LNCaP clone FGC (cell line): ENCODE measurements around the gene SLC18B1.
A peak's percentile ranks its signal among the peaks of the same experiment; 100 is the strongest.

Experiments
- DNase-seq: peaks from one replicate; pipeline ENCODE4 v3.0.0-alpha.2; 2011; ENCODE audit warnings: low read depth
- H3K4me3 ChIP-seq: 2 replicates; pipeline ENCODE4 v1.5.1; 2011; ENCODE audit warnings: mild to moderate bottlenecking, low read depth, low read length, control low read depth
- TF ChIP-seq, protein P1 (sequence below): IDR thresholded peaks from 2 replicates; pipeline ENCODE4 v1.5.1; 2012; ENCODE audit warnings: mild to moderate bottlenecking; ENCODE audit not compliant: control insufficient read depth, insufficient read depth; ENCODE audit errors: extremely low read depth

The SLC18B1 gene

DNA sequence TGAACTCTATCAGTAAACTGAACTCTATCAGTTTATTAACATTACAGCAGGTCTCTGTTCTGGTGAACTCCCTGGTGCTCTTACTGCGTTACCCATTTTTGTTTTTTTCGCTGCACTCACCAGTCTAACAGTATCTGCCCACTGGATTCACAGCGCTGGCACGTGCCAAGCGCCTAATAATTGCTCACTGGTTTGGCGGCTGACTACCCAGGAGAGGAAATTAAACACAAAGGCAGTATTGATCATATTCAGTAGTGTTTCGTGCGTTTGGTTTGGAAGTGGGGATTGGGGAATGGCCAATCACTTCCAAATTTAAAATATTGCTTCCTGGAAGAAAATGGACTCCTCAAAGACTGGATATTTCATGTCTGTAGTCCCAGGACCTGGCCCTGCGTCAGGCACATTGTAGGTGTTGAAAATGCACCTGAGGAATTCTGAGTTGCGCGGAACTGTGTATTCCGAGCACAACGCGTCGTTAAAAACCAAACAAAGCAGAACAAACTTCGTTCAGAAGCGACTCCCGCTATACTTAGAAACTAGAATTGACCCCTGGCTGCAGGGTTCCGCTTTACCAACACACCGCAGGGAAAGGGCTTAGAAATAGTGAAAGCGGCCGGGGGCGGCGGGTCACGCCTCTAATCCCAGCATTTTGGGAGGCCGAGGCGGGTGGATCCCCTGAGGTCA is 14.9 kb upstream of the SLC18B1 start:
- peak; percentile 50 for DNase-seq
- peak overlapping the region; percentile 87 for H3K4me3 ChIP-seq
- TF ChIP-seq, protein P1, sequence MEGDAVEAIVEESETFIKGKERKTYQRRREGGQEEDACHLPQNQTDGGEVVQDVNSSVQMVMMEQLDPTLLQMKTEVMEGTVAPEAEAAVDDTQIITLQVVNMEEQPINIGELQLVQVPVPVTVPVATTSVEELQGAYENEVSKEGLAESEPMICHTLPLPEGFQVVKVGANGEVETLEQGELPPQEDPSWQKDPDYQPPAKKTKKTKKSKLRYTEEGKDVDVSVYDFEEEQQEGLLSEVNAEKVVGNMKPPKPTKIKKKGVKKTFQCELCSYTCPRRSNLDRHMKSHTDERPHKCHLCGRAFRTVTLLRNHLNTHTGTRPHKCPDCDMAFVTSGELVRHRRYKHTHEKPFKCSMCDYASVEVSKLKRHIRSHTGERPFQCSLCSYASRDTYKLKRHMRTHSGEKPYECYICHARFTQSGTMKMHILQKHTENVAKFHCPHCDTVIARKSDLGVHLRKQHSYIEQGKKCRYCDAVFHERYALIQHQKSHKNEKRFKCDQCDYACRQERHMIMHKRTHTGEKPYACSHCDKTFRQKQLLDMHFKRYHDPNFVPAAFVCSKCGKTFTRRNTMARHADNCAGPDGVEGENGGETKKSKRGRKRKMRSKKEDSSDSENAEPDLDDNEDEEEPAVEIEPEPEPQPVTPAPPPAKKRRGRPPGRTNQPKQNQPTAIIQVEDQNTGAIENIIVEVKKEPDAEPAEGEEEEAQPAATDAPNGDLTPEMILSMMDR: no peak

DNA sequence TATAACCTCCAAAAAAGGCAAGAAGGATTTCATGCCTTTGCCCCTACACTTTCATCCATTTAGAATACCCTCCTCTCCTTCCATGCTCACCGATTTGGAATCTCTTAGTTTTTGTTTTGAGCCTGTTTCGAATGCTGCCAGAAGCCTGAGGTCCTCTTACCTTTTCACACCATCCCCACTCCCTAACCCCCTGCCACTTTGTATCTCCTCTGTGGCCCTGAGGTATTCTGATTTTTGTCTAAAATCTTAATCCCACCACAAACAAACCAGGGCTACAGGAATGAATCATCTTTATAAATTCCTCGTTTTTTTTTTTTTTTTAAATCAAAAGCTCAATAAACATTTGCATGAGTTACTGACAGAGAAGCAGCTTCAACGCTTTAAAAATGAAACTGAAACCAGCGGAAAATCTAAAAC is 14.3 kb upstream of the SLC18B1 start:
- TF ChIP-seq, protein P1: no peak
- peak overlapping the region; percentile 87 for H3K4me3 ChIP-seq
- no peak for DNase-seq

DNA sequence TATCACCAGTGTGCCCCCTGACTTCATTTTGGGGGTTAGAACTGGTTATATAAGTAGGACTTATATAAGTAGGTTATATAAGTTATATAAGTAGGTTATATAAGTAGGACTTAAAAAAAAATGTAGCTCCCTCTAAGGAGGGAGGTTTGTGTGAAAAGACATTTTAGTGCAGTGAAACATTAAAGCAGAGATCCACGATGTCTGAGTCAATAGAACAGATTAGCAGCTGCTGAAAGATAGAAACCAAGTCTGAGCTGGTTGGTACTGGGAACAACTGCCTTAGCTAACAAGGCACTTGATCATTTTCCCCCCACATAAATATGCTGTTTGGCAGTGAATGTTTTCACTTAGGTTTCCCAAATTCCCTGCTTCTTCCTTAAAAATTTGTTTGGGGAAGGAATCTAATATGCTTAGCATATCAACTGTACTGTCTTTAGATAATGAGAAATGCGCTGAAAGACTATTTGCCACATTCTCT is 13.9 kb upstream of the SLC18B1 start:
- peak overlapping the region; percentile 87 for H3K4me3 ChIP-seq
- no peak for DNase-seq

DNA sequence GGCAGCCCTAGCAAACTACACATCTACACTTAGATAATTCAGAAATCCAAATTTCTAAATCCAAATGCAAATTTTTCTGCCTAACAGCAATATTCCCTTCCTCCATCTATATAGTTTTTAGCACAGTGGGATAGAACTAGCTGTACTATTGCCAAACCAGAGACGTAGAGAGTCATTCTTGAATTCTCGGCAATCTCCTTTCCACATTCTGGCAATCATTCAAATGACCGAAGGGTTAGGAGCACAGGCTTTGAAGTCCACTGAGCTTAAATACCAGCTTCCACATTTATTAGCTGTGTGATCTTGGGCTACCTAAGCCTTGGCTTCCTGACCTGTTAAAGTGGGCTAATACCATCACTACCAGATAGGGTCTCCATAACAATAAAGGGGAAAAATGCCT is 12.8 kb upstream of the SLC18B1 start:
- no peak for DNase-seq
- TF ChIP-seq, protein P1: no peak
- no peak overlapping the region for H3K4me3 ChIP-seq

More for the DNA sequence above, 13.9 kb upstream of the SLC18B1 start:
- TF ChIP-seq, protein P1: no peak

DNA sequence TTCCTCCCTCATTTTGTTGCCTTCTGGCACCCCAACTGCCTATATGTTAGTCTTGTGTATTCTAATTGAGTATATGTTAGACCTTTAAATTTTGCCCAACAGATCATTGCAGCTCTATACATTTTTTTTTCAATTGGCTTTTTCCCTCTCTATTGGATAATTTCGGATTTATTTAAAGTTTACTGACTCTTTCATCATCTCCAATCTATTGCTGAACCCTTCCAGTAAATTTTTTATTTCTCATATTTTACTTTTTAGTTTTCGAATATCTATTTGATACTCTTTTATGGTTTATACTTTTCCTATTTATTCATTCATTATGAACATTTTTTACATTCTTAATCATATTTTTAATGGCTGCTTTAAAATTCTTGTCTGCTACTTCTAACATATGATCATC is 7.1 kb upstream of the SLC18B1 start:
- TF ChIP-seq, protein P1: no peak
- no peak overlapping the region for H3K4me3 ChIP-seq
- no peak for DNase-seq

DNA sequence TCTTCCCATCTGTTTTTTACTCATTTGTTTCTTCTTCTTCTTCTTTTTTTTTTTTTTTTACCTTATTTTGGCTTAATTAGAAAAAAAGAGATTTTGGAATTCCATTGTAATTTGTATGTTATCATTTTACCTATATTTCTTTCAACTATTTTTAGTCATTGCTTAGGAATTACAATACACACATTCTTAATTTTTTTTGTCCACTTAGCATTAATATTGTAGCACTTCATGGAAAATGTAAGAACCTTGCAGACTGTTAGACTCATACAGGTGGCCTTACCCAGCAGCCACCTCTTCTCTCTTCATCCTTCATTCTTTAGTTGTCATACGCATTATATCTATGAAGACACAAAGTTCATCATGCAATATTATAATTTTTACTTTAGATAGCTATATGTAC is 5.8 kb upstream of the SLC18B1 start:
- DNase-seq: no peak
- TF ChIP-seq, protein P1: no peak
- no peak overlapping the region for H3K4me3 ChIP-seq

DNA sequence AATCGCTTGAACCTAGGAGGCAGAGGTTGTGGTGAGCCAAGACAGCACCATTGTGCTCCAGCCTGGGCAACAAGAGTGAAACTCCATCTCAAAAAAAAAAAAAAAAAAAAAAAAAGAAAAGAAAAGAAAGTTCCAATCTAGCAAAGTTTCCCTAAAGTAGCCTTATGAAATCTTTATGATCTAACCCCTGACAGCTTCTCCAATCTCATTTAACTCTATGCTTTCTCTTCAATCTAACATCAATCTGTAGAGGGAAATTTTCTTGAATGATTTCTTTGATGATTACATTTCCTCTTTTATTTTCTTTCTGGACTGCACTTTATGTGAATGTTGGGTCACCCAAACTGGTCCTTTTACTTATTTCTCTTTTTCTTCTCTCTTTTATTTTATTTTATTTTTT is 2.2 kb upstream of the SLC18B1 start:
- TF ChIP-seq, protein P1: no peak
- DNase-seq: no peak
- no peak overlapping the region for H3K4me3 ChIP-seq
